Fibroblast of villous mesenchyme (primary cell): Measurements from ENCODE around the gene SGO2. TPM values are rescaled to one million over a fixed set of nuclear protein-coding genes. Genes with fewer than 3 reads are reported as not detected.

Source experiments
- DNase-seq: peaks from one replicate; pipeline ENCODE4 v3.0.0-alpha.2; 2010; ENCODE audit warnings: low read depth
- H3K4me3 ChIP-seq: 2 replicates; pipeline ENCODE4 v1.5.1; 2011; ENCODE audit warnings: low read depth, mild to moderate bottlenecking, low read length
- total RNA-seq: library from RNA; depleted of rRNA; stranded (reverse); fragments of >200 nt; gene quantifications from 2 replicates; pipeline ENCODE4 v1.2.3, GENCODE V29; 2012
- TF ChIP-seq, protein P1 (sequence below): IDR thresholded peaks from 2 replicates; pipeline ENCODE4 v1.5.1; 2012; ENCODE audit warnings: low read depth, mild to moderate bottlenecking, low read length; ENCODE audit not compliant: insufficient read depth

Gene SGO2
- total RNA-seq, 1 donor: 12.1 TPM

DNA sequence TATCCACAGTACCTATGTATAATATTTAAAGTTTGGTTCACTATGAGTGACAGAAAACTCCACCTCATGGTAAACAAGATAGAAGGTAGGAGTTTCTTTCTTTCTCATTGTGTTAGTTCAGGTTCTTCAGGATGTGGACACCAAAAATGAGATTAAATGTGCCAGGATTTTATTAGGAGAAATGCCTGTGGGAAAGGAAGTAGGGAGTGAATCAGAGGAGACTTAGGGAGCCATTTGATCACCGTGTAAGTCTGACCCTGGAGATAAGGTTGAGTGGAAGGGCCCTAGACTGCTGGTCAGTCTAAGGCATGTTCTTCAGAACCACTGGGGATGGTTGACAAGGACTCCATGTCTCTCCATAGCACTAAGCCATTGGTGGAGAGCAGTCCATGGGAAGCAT, 67.9 kb downstream of the SGO2 start:
- no peak overlapping the region for H3K4me3 ChIP-seq
- TF ChIP-seq, protein P1, sequence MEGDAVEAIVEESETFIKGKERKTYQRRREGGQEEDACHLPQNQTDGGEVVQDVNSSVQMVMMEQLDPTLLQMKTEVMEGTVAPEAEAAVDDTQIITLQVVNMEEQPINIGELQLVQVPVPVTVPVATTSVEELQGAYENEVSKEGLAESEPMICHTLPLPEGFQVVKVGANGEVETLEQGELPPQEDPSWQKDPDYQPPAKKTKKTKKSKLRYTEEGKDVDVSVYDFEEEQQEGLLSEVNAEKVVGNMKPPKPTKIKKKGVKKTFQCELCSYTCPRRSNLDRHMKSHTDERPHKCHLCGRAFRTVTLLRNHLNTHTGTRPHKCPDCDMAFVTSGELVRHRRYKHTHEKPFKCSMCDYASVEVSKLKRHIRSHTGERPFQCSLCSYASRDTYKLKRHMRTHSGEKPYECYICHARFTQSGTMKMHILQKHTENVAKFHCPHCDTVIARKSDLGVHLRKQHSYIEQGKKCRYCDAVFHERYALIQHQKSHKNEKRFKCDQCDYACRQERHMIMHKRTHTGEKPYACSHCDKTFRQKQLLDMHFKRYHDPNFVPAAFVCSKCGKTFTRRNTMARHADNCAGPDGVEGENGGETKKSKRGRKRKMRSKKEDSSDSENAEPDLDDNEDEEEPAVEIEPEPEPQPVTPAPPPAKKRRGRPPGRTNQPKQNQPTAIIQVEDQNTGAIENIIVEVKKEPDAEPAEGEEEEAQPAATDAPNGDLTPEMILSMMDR: no peak
- DNase-seq: peak; percentile 23

DNA sequence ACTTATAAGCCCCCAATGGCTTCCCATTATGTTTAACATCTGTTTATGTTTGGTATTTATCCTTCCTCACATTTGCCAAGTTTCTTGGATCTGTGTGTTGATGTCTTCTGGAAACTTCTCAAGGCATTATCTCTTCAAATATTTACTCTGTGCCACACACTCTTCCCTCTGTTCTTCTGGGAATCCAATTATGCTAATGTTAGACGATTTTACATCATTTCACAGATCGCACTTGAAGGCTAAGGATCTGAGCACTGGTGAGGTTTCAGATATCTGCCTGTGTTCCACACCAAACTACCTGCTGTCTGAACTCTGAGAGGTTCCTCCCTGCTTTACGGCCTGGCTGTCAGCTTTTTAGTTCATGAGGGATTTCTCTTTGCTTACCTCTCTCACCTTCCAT, 69.9 kb downstream of the SGO2 start:
- TF ChIP-seq, protein P1: no peak
- DNase-seq: no peak
- H3K4me3 ChIP-seq: no peak overlapping the region

DNA sequence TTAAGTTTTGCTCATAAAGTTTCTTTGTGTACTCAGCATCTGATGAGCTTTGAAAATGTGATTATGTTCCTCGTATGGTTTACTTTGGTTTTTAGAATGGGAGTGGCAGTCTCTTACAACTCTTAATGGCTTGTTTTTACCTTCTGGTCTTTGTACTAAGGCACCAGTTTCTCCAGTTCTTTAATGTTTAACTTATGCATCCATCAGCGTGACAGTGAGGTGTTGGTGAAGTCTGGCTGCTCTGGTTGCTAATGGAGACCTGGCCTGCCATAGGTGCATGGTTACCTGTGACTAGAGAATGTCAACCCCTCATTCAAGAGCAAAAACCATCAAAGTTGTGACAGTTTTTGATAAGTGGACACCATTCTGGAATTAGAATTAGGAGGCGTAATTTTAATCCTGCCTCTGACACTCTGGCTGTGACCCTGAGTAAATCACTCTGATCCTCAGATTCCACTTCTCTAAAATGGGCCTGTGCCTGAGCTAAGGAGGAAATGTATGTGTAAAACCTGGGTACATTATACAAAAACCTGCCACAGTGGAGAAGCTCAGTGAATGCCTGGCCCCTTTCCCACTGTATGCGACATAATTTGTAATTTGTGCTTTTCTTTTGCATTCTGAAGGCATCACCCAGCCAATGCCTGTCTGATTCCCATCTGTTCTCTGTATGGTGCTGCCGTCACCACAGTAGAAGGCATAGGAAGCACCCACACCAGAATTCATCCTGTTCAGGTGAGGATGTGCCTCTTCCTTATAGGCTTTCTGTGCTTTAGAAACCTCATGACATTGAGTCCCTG, 71.0 kb downstream of the SGO2 start:
- TF ChIP-seq, protein P1: no peak
- H3K4me3 ChIP-seq: no peak overlapping the region
- no peak for DNase-seq

DNA sequence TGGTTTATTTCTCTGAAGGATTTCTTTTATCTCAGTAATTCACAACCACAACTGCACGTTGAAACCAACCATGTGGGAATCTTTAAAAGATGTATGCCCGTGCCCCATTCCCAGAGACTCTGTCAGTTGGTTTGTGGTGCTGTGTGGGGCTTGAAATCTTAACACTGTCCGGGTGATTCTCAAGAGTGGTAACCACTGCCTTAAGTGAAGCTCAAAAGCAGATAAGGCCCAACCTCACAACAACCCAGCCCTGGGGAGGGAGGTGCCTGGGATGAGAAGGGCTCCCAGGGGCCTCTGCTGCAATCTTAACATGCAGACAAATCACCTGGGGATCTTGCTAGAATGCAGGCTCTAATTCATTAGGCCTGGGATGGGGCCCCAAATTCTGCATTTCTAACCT, 73.2 kb downstream of the SGO2 start:
- TF ChIP-seq, protein P1: no peak
- no peak overlapping the region for H3K4me3 ChIP-seq

DNA sequence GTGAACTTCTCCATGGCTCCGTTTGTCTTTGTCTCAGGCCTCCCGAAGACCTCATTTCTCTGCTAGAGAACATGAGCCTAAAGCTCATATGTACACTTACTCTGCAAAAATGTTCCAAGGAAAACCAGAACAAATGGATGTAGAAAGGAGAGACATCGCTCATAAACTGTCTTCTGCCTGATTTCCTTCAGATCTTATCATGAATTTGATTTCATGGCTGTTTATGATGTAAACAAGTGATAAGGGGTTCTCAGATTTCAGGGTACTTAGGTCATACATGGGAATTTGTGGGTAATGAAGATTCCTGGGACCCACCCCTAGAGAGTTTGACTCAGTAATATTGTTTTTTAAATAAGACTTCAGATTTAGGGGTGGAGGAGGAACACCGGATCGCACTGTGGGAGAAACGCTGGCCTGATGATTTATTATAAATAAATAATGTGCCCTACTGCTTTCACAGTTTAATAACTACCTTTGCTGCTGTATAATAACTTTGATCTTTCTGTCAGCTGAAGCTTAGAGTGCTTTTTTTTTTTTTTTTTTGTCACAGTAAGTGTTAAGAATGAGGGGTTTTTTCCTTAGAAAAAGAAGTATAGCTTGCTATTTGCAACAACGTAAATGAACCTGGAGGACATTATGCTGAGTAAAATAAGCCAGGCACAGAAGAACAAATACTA, 74.7 kb downstream of the SGO2 start:
- TF ChIP-seq, protein P1: no peak
- H3K4me3 ChIP-seq: no peak overlapping the region
- DNase-seq: peak; percentile 85

More for the DNA sequence above, 73.2 kb downstream of the SGO2 start:
- DNase-seq: no peak

DNA sequence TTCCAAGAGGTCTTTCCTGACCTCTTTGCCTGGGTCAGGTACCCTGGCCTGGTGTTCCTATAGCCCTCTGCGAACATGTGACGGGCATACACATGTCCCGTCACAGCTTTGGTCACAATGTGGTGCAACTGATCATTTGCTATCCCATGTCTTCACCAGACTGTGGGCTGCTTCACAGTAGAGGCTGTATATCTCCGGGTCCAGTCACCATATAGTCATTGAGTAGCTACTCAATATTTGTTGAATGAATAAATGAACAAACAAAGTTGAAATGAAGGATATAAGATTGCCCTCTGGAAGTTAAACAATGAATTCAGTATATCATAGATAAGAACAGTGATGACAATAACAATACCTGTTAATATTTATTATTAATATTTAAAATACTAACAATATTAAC, 76.6 kb downstream of the SGO2 start:
- TF ChIP-seq, protein P1: no peak
- DNase-seq: no peak
- no peak overlapping the region for H3K4me3 ChIP-seq
